Astrocyte (in vitro differentiated cells and primary cell): ENCODE results near the gene ILKAP.

Source experiments
- CTCF ChIP-seq: IDR thresholded peaks from 2 replicates; pipeline ENCODE4 v1.5.1; 2011; ENCODE audit warnings: low read depth, mild to moderate bottlenecking, inconsistent platforms, low read length, moderate library complexity; ENCODE audit not compliant: insufficient read depth
- EZH2 ChIP-seq: IDR thresholded peaks from 2 replicates; pipeline ENCODE4 v1.6.1; 2012; ENCODE audit warnings: mild to moderate bottlenecking, low read length, inconsistent platforms; ENCODE audit not compliant: insufficient read depth

DNA sequence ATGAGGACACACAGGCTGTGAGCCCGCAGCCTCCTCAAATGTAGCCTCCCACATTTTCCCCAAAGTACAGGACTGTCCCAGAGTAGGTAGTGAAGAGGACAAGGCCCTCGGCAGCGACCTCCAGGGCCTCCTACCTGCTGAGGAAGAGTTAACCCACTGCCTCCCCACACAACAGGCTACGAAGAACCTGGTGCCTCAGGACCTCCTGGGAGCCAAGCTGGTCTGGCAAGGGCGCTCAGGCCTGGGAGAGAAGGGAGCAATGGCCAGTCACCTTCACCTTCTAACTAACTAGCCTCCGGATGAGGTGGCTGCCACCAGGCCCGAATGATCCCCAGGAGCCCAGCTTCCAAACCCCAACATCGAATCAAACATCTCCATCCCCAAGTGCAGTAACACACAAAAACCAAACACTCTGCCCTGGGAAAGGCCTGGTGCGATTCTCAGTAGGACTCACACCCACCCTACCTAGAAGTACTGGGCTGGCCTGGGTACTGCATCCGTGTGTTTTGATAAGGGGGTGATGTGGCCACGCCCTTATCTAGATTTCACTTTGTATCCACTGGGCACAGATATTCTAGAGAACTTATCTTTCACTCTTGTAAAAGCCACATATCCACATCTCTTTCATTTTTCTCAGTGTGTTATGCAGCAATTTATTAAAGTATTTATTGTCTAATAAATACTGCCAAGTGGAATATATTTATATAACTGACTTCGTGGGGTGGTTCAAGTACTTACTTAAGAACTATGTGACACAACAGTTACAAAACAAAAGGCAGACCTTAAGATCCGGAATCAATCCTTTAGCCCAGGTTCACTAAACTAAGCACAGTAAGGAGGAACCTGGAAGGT, 35.1 kb downstream of the ILKAP start:
- TF ChIP-seq EZH2, result no peak
- no peak for TF ChIP-seq CTCF
